ENCODE measurements around the gene SALL4.
"Not testable (repeated sequence)": the region's sequence is repeated elsewhere in the genome, so short reads cannot be mapped to it uniquely, and the experiment has no call there.

SALL4 gene

GRCh38 chr20:51802170-51802751, at the start of gene SALL4:
Gene SALL4 (minus strand): TSS chr20:51802521. CDS start chr20:51802408, 113 bp downstream.
- DNase-seq, result peak; percentile 96

GRCh38 chr20:51848346-51848745, 46.0 kb upstream of the SALL4 start:
- DNase-seq, result no peak

- no peak for DNase-seq
Observed at GRCh38 chr20:51840865-51841264, 38.5 kb upstream of the SALL4 start.

- no peak for DNase-seq
Observed at GRCh38 chr20:51837876-51838420, 35.6 kb upstream of the SALL4 start.

- no peak for DNase-seq
Observed at GRCh38 chr20:51837436-51837835, 35.1 kb upstream of the SALL4 start.

- DNase-seq, result no peak
Observed at GRCh38 chr20:51833326-51833725, 31.0 kb upstream of the SALL4 start.

GRCh38 chr20:51832276-51832675, 30.0 kb upstream of the SALL4 start:
- DNase-seq, result no peak

- DNase-seq, result no peak
Observed at GRCh38 chr20:51831866-51832265, 29.5 kb upstream of the SALL4 start.

- no peak for DNase-seq
Observed at GRCh38 chr20:51830538-51830937, 28.2 kb upstream of the SALL4 start.

- DNase-seq, result no peak
Observed at GRCh38 chr20:51828762-51829161, 26.4 kb upstream of the SALL4 start.

- DNase-seq, result no peak
Observed at GRCh38 chr20:51826372-51826771, 24.1 kb upstream of the SALL4 start.

GRCh38 chr20:51818479-51819008, 16.2 kb upstream of the SALL4 start:
- no peak for DNase-seq

GRCh38 chr20:51816856-51817255, 14.5 kb upstream of the SALL4 start:
- not testable (repeated sequence) for DNase-seq

GRCh38 chr20:51815383-51816076, 13.2 kb upstream of the SALL4 start:
- no peak for DNase-seq

GRCh38 chr20:51812861-51813260, 10.5 kb upstream of the SALL4 start:
- DNase-seq, result peak; percentile 66

- no peak for DNase-seq
Observed at GRCh38 chr20:51811514-51812128, 9.3 kb upstream of the SALL4 start.

GRCh38 chr20:51811042-51811355, 8.7 kb upstream of the SALL4 start:
- DNase-seq, result no peak

- DNase-seq, result peak; percentile 66
Observed at GRCh38 chr20:51810155-51811041, 8.1 kb upstream of the SALL4 start.

- no peak for DNase-seq
Observed at GRCh38 chr20:51807720-51808250, 5.5 kb upstream of the SALL4 start.

GRCh38 chr20:51804754-51805153, 2.4 kb upstream of the SALL4 start:
- no peak for DNase-seq

- no peak for DNase-seq
Observed at GRCh38 chr20:51803148-51803854, 980 bp upstream of the SALL4 start.

- DNase-seq, result no peak
Observed at GRCh38 chr20:51801823-51802123, 548 bp downstream of the SALL4 start.
